Measurements from ENCODE around the gene LIFR. TPM values are rescaled to one million over a fixed set of nuclear protein-coding genes. Genes with fewer than 3 reads are reported as not detected.

LIFR gene
- total and polyA plus RNA-seq, 7 donors, result 0.23 to 79.6 (median 43.0) TPM

DNA sequence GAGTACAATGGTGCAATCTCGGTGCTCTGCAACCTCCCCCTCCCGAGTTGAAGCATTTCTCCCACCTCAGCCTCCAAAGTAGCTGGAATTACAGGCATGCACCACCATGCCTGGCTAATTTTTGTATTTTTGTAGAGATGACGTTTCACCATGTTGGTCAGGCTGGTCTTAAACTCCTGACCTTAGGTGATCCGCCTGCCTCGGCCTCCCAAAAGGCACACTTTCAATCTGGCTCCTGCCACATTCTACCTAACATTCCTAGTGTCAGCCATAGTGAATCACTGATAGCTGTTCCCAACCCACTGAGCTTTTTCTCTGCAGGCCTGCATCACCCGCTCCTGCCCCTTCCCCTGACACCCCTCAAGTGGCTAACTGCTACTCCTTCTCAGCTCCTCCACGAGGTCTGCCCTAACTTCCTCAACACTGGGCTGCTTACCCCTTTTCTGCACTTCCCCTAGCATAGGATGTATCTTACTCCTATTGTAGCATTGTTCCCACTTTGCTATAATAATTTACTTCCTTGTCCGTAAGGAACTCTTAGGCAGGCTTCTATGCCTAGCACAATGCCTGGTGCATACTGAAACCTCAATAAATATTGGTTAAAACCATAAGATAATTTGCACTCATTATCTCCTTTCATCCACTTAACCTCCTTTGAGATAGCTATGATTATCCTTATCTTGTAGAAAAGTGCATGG, 42.0 kb upstream of the LIFR start:
- no peaks in the 10 kb centered on the region for H3K9me3 ChIP-seq
- no peaks in the 10 kb centered on the region for H3K27me3 ChIP-seq
- no peaks in the 10 kb centered on the region for H3K36me3 ChIP-seq
- no peak for TF ChIP-seq POLR2AphosphoS5 (IDR thresholded peaks at IDR 0.05)
- no peak for TF ChIP-seq POLR2A (IDR thresholded peaks at IDR 0.05)
- TF ChIP-seq EP300 (IDR thresholded peaks at IDR 0.05), result no peak
- no peak for TF ChIP-seq CTCF (IDR thresholded peaks at IDR 0.05)
- intact Hi-C loops (cut with DNase I), result no loop called here
- peaks cover 0 to 15% (median 9%) of the 10 kb centered on the region in 4 donors for H3K4me1 ChIP-seq
- whole genome bisulfite sequencing, 2 donors, result 76 to 78% methylated on average over 8 of the region's 8 CpGs
- no peak overlapping the region for H3K27ac ChIP-seq
- no peak overlapping the region for H3K4me3 ChIP-seq
- no peak for DNase-seq

GRCh38 chr5:38596981-38597380, 40.5 kb upstream of the LIFR start:
- H3K36me3 ChIP-seq, result no peaks in the 10 kb centered on the region
- no peaks in the 10 kb centered on the region for H3K9me3 ChIP-seq
- intact Hi-C loops (cut with DNase I), result no loop called here
- H3K27me3 ChIP-seq, result no peaks in the 10 kb centered on the region
- DNase-seq, result no peak
- no peak overlapping the region for H3K4me3 ChIP-seq
- WGBS, 2 donors, result 66 to 81% methylated on average over 2 of the region's 2 CpGs
- no peak overlapping the region for H3K27ac ChIP-seq
- peaks cover 0 to 14% (median 9%) of the 10 kb centered on the region in 4 donors for H3K4me1 ChIP-seq
- TF ChIP-seq POLR2AphosphoS5 (IDR thresholded peaks at IDR 0.05), result no peak
- TF ChIP-seq EP300 (IDR thresholded peaks at IDR 0.05), result no peak
- no peak for TF ChIP-seq CTCF (IDR thresholded peaks at IDR 0.05)
- TF ChIP-seq POLR2A (IDR thresholded peaks at IDR 0.05), result no peak

DNA sequence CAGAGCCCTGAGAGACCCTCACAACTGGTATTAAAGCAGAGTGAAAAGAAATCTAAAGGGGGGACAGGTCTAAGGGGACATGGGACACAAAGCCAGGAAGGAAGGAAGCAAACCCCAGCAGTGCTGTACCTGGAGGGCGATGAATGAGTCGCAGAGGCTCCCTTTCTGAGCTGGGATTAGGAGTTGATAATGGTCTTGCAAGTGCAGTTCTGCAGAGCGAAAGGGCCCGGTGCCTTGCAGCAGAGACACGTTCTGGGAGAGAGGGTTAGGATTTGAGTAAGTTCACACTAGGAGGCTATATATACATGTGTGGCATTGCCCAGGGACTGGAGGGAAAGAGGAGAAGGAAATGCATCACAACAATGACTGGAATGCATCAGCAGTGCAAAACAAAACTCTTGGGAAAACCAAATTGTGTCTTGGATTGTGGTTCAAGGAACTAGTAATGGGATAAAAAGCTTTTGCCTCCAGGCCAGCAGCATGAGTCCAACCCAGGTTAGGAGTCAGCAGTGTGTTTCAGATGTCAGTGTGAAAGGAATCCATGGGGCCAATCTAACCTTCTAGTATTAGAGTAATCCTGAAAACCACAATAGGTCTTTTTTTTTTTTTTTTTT, 38.8 kb upstream of the LIFR start:
- Histone ChIP-seq H3K36me3 (no peaks in the 10 kb centered on the region), H3K27ac (no peak overlapping the region), H3K4me3 (no peak overlapping the region), H3K4me1 (peaks cover 0 to 4% (median 0%) of the 10 kb centered on the region in 4 donors), H3K27me3 (no peaks in the 10 kb centered on the region), H3K9me3 (no peaks in the 10 kb centered on the region)
- DNase-seq, result no peak
- 65 to 81% methylated on average over 5 of the region's 5 CpGs for WGBS, 2 donors
- intact Hi-C loops (cut with DNase I), result no loop called here
- no peak for TF ChIP-seq POLR2A (IDR thresholded peaks at IDR 0.05)
- no peak for TF ChIP-seq EP300 (IDR thresholded peaks at IDR 0.05)

GRCh38 chr5:38593959-38594358, 37.5 kb upstream of the LIFR start:
- Histone ChIP-seq H3K27ac (no peak overlapping the region), H3K36me3 (no peaks in the 10 kb centered on the region), H3K27me3 (no peaks in the 10 kb centered on the region), H3K4me1 (peaks cover 0 to 4% (median 0%) of the 10 kb centered on the region in 4 donors), H3K4me3 (no peak overlapping the region), H3K9me3 (no peaks in the 10 kb centered on the region)
- no peak for TF ChIP-seq POLR2AphosphoS5 (IDR thresholded peaks at IDR 0.05)
- TF ChIP-seq POLR2A (IDR thresholded peaks at IDR 0.05), result no peak
- TF ChIP-seq CTCF (IDR thresholded peaks at IDR 0.05), result no peak
- TF ChIP-seq EP300 (IDR thresholded peaks at IDR 0.05), result no peak
- 75 to 76% methylated on average over 7 of the region's 7 CpGs for WGBS, 2 donors
- DNase-seq, result no peak
- intact Hi-C loops (cut with DNase I), result no loop called here

DNA sequence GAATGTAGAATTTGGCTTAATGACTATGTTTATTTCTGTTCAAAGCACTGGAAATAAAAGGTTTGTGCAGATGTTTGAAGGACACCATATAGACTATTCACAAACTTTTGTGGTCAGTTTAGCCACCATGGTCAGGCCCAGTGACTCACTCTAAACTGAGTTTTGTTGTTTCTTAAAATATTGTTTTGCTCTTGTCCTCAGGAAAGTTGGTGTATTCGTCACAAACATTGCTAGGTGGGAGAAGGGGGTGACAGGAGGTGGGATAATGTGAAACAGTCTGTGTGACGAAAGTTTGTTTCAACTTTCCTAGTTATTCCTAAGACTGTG, 35.0 kb upstream of the LIFR start:
- intact Hi-C loops (cut with DNase I), result no loop called here
- no peak overlapping the region for H3K4me3 ChIP-seq
- no peak for TF ChIP-seq POLR2A (IDR thresholded peaks at IDR 0.05)
- no peak for TF ChIP-seq POLR2AphosphoS5 (IDR thresholded peaks at IDR 0.05)
- TF ChIP-seq CTCF (IDR thresholded peaks at IDR 0.05), result no peak
- no peak for TF ChIP-seq EP300 (IDR thresholded peaks at IDR 0.05)

More for the DNA sequence above, 35.0 kb upstream of the LIFR start:
- H3K4me1 ChIP-seq, result no peaks in the 10 kb centered on the region
- no peak for DNase-seq
- no peak overlapping the region for H3K27ac ChIP-seq
- no peaks in the 10 kb centered on the region for H3K9me3 ChIP-seq
- H3K36me3 ChIP-seq, result no peaks in the 10 kb centered on the region
- whole genome bisulfite sequencing, 2 donors, result 70 to 76% methylated on average over 2 of the region's 2 CpGs
- H3K27me3 ChIP-seq, result no peaks in the 10 kb centered on the region

All from sigmoid colon (tissue), 7 donors.